A673 (cell line): ENCODE data around the gene SCUBE3. TPM values are rescaled to one million over a fixed set of nuclear protein-coding genes. Genes with fewer than 3 reads are reported as not detected.

ENCODE experiments used
- BruUV-seq: library from RNA; stranded (reverse); fragments of 400-500 nt; replicated peaks from 2 replicates; lab custom pipeline; 2021; lab: Mats Ljungman, UMichigan
- CTCF ChIA-PET: fragments of 300-600 bp; sonication (Branson Sonifier 250); formaldehyde crosslinking; loops from one replicate; lab custom pipeline; 2022; ENCODE audit warnings: antibody characterized with exemption; lab: Charles Lee
- POLR2A ChIA-PET: fragments of 300-600 bp; sonication (Branson Sonifier 250); formaldehyde crosslinking; loops from one replicate; lab custom pipeline; 2022; ENCODE audit warnings: antibody characterized with exemption; ENCODE audit not compliant: low non-redundant PET; lab: Charles Lee
- DNase-seq: peaks from one replicate; pipeline ENCODE4 v3.0.0-alpha.2; 2015; ENCODE audit warnings: low spot score
- H3K27ac ChIP-seq: fragments of 200-600 bp; sonication (generic); 2 replicates; pipeline ENCODE4 v1.5.1; 2016; ENCODE audit warnings: mixed run types, low read depth, mild to moderate bottlenecking, mixed read lengths, antibody characterized with exemption, low read length; ENCODE audit not compliant: poor library complexity, severe bottlenecking
- H3K27me3 ChIP-seq: fragments of 200-600 bp; sonication (generic); replicated peaks from 2 replicates; pipeline ENCODE4 v1.6.1; 2017; ENCODE audit warnings: mixed run types, low read depth, mild to moderate bottlenecking, mixed read lengths, antibody characterized with exemption, low read length; ENCODE audit not compliant: insufficient read depth, poor library complexity
- H3K36me3 ChIP-seq: fragments of 200-600 bp; sonication (generic); 2 replicates; pipeline ENCODE4 v1.6.1; 2016; ENCODE audit warnings: mixed run types, mild to moderate bottlenecking, mixed read lengths, antibody characterized with exemption, low read length; ENCODE audit not compliant: insufficient read depth, poor library complexity, severe bottlenecking
- H3K4me1 ChIP-seq: fragments of 200-600 bp; sonication (generic); 2 replicates; pipeline ENCODE4 v1.6.1; 2017; ENCODE audit warnings: mixed run types, mild to moderate bottlenecking, mixed read lengths, antibody characterized with exemption, low read length; ENCODE audit not compliant: insufficient read depth, poor library complexity, severe bottlenecking
- H3K4me3 ChIP-seq: fragments of 200-600 bp; sonication (generic); 2 replicates; pipeline ENCODE4 v1.5.1; 2016; ENCODE audit warnings: low read depth, mixed run types, mild to moderate bottlenecking, mixed read lengths, low read length; ENCODE audit not compliant: poor library complexity, severe bottlenecking
- H3K9me3 ChIP-seq: fragments of 200-600 bp; sonication (generic); 2 replicates; pipeline ENCODE4 v1.6.1; 2016; ENCODE audit warnings: mixed run types, low read depth, mild to moderate bottlenecking, mixed read lengths, antibody characterized with exemption, low read length; ENCODE audit not compliant: poor library complexity, severe bottlenecking
- CTCF ChIP-seq: fragments of 300-800, 200-600 bp; sonication (generic); conservative IDR thresholded peaks from 2 replicates; pipeline ENCODE4 v1.5.1; 2017; ENCODE audit warnings: low read depth, mild to moderate bottlenecking, antibody characterized with exemption, low read length, moderate library complexity, mixed read lengths
- EZH2 ChIP-seq: fragments of 200-600 bp; sonication (generic); IDR thresholded peaks from 2 replicates; pipeline ENCODE4 v1.6.1; 2017; ENCODE audit warnings: borderline replicate concordance, low read depth, mild to moderate bottlenecking, mixed read lengths, antibody characterized with exemption, low read length; ENCODE audit not compliant: poor library complexity, severe bottlenecking
- intact Hi-C: fragments of 100-400 bp; cut with micrococcal nuclease; formaldehyde crosslinking; loops from one replicate; pipeline ENCODE4 v1.10.0; 2022; ENCODE audit not compliant: unreplicated experiment
- total RNA-seq: library from RNA; stranded (reverse); gene quantifications from 2 replicates; pipeline ENCODE4 v1.2.3, GENCODE V29; 2021

SCUBE3 gene
- total RNA-seq, 1 experiment from 2014 or later, result 0.04 TPM

GRCh38 chr6:35195120-35195780 is 18.5 kb upstream of the SCUBE3 start:
- BruUV-seq, result no TSS peak
- TF ChIP-seq CTCF (no peak), EZH2 (no peak)
- no peaks in the 10 kb centered on the region for H3K4me1 ChIP-seq
- DNase-seq, result no peak
- H3K4me3 ChIP-seq, result no peak overlapping the region
- H3K27ac ChIP-seq, result no peak overlapping the region
- no peaks in the 10 kb centered on the region for H3K9me3 ChIP-seq
- intact Hi-C loops, result no loop called here
- ChIA-PET CTCF (no interaction called here), POLR2A (no interaction called here)
- no peaks in the 10 kb centered on the region for H3K27me3 ChIP-seq
- no peaks in the 10 kb centered on the region for H3K36me3 ChIP-seq

DNA sequence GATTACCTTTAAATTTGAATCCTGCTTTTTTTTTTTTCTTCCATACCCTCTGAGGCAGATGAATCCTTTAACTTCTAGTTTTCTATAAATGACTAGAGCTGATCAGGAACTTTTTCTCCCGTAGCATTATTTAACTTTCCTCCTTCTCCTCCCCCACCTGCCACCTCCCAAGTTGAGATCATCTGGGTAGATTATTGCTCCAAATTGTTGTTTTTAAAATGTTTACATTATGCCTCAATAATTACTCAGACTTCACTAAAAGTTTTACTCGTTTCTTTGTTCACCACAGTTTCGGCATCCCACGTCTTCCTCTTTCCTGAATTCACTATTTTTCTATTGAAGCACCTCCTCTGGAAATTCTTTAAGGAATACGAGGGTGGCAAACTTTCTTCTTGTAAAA is 16.6 kb upstream of the SCUBE3 start:
- no peaks in the 10 kb centered on the region for H3K9me3 ChIP-seq
- no peak overlapping the region for H3K27ac ChIP-seq
- TF ChIP-seq CTCF, result no peak
- no peak for TF ChIP-seq EZH2
- BruUV-seq, result no TSS peak
- H3K4me1 ChIP-seq, result no peaks in the 10 kb centered on the region
- no peaks in the 10 kb centered on the region for H3K36me3 ChIP-seq
- no peaks in the 10 kb centered on the region for H3K27me3 ChIP-seq
- H3K4me3 ChIP-seq, result no peak overlapping the region
- DNase-seq, result no peak
- intact Hi-C loops, result no loop called here
- ChIA-PET POLR2A (no interaction called here), CTCF (no interaction called here)

- BruUV-seq, result no TSS peak
- H3K9me3 ChIP-seq, result no peaks in the 10 kb centered on the region
- no peaks in the 10 kb centered on the region for H3K27me3 ChIP-seq
- DNase-seq, result no peak
- H3K27ac ChIP-seq, result no peak overlapping the region
- ChIA-PET CTCF (no interaction called here), POLR2A (no interaction called here)
- intact Hi-C loops, result no loop called here
- no peak for TF ChIP-seq EZH2
- no peak for TF ChIP-seq CTCF
- no peaks in the 10 kb centered on the region for H3K36me3 ChIP-seq
- no peak overlapping the region for H3K4me3 ChIP-seq
- H3K4me1 ChIP-seq, result no peaks in the 10 kb centered on the region
Measured at GRCh38 chr6:35199866-35200265, 13.9 kb upstream of the SCUBE3 start.
